NB4 (cell line): ENCODE results near the gene POLR3H.

Source experiments
- DNase-seq: peaks from one replicate; pipeline ENCODE4 v3.0.0; 2010; ENCODE audit warnings: low read depth
- H3K4me3 ChIP-seq: one replicate; pipeline ENCODE4 v1.5.1; 2011; ENCODE audit warnings: mild to moderate bottlenecking, low read depth, low read length, moderate library complexity
- MYC ChIP-seq: IDR thresholded peaks from 2 replicates; pipeline ENCODE4 v1.6.1; 2011; ENCODE audit warnings: low read depth, low read length
- POLR2A ChIP-seq: IDR thresholded peaks from 2 replicates; pipeline ENCODE4 v1.6.1; 2011; ENCODE audit warnings: mild to moderate bottlenecking; ENCODE audit not compliant: insufficient read length; ENCODE audit errors: extremely low read depth
- TF ChIP-seq, protein P1 (sequence below): IDR thresholded peaks from one replicate; pipeline ENCODE4 v1.5.1; 2012; ENCODE audit warnings: low read depth, low read length
- TF ChIP-seq, protein P2 (sequence below): IDR thresholded peaks from 2 replicates; pipeline ENCODE4 v1.6.1; 2011; ENCODE audit warnings: low read depth, low read length

The POLR3H gene

DNA sequence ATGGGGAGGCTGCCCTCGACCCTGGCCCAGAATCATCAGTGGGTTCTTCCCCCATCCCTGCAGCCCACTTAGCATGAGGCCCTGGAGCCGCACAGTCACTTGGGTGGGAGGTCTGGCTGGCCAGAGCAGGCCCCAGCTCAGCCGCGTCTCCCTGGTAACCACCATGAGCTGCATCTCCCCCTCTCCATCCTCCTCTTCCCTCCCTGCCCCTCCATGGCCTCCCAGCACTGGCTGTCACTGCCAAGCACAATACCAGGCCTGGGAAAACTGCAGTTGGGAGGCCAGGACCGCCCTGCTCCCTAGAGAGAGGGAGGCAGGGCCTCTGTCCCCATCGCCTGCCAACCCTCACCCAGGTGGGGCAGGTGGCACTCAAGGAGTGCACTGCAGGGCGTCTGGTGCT lies 24.5 kb upstream of the POLR3H start:
- TF ChIP-seq POLR2A (no peak), MYC (no peak)
- TF ChIP-seq, protein P1, sequence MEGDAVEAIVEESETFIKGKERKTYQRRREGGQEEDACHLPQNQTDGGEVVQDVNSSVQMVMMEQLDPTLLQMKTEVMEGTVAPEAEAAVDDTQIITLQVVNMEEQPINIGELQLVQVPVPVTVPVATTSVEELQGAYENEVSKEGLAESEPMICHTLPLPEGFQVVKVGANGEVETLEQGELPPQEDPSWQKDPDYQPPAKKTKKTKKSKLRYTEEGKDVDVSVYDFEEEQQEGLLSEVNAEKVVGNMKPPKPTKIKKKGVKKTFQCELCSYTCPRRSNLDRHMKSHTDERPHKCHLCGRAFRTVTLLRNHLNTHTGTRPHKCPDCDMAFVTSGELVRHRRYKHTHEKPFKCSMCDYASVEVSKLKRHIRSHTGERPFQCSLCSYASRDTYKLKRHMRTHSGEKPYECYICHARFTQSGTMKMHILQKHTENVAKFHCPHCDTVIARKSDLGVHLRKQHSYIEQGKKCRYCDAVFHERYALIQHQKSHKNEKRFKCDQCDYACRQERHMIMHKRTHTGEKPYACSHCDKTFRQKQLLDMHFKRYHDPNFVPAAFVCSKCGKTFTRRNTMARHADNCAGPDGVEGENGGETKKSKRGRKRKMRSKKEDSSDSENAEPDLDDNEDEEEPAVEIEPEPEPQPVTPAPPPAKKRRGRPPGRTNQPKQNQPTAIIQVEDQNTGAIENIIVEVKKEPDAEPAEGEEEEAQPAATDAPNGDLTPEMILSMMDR: no peak
- TF ChIP-seq, protein P2, sequence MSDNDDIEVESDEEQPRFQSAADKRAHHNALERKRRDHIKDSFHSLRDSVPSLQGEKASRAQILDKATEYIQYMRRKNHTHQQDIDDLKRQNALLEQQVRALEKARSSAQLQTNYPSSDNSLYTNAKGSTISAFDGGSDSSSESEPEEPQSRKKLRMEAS: no peak
- DNase-seq: no peak
- H3K4me3 ChIP-seq: no peak overlapping the region

DNA sequence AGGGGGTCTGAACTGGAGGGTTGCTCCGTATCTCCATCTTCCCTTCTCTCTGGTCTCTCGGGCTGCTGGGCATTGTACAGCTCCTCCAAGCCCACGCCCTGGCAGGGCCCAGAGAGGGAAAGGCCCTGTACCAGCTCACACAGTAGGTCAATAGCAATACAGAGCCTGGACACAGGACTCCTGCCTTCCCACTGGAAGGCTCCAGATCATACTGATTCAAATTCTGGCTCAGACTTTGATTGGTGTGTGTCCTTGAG lies 23.2 kb upstream of the POLR3H start:
- TF ChIP-seq POLR2A: no peak
- TF ChIP-seq, protein P2: no peak
- TF ChIP-seq, protein P1: no peak
- no peak for TF ChIP-seq MYC
- no peak for DNase-seq

DNA sequence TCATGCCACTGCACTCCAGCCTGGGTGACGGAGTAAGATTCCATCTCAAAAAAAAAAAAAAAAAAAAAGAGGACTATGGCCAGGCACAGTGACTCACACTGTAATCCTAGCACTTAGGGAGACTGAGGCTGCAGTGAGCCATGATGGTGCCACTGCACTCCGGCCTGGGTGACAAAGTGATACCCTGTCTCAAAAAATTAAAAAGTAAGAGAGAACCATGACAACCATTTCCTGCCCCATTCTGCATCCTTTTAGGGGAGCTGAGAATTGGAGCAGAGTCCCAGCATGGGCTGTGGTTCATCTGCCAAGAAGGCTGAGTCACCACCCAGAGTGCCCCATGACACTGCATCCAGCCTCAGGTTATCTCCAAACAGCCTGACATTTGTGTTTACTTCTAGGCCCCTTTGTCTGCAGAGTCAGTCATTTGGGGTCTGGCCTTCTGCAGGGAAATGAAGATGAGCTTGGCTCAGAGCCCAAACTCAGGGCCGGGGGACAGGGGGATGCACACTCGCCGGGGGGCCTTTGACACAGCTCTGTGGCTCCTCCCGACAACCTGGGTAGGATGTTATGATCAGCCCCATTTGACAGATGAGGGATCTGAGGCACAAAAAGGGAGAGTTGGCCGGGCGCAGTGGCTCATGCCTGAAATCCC lies 21.3 kb upstream of the POLR3H start:
- peak; percentile 59 for DNase-seq
- TF ChIP-seq, protein P2: no peak
- no peak for TF ChIP-seq MYC
- TF ChIP-seq, protein P1: no peak
- no peak for TF ChIP-seq POLR2A

More for the DNA sequence above, 23.2 kb upstream of the POLR3H start:
- H3K4me3 ChIP-seq: no peak overlapping the region

DNA sequence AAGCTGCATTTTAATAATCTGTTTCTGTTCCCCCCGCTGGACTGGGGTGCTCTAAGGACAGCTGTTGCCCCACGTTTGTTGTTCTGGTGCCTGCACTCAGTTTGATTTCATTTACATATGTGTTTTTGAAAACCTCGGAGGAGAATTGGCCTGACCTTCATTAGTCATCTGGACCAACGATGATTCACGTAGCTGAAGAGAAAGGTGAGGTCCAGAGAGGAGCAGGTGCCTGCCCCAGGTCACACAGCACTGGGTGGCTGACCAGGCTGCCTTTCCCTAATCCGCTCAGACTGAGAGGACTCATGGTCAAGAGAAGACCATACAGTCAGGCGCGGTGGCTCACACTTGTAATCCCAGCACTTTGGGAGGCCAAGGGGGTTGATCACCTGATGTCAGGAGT lies 20.3 kb upstream of the POLR3H start:
- no peak for TF ChIP-seq MYC
- TF ChIP-seq, protein P1: no peak
- TF ChIP-seq, protein P2: no peak
- DNase-seq: no peak
- H3K4me3 ChIP-seq: no peak overlapping the region

More for the DNA sequence above, 21.3 kb upstream of the POLR3H start:
- H3K4me3 ChIP-seq: no peak overlapping the region

DNA sequence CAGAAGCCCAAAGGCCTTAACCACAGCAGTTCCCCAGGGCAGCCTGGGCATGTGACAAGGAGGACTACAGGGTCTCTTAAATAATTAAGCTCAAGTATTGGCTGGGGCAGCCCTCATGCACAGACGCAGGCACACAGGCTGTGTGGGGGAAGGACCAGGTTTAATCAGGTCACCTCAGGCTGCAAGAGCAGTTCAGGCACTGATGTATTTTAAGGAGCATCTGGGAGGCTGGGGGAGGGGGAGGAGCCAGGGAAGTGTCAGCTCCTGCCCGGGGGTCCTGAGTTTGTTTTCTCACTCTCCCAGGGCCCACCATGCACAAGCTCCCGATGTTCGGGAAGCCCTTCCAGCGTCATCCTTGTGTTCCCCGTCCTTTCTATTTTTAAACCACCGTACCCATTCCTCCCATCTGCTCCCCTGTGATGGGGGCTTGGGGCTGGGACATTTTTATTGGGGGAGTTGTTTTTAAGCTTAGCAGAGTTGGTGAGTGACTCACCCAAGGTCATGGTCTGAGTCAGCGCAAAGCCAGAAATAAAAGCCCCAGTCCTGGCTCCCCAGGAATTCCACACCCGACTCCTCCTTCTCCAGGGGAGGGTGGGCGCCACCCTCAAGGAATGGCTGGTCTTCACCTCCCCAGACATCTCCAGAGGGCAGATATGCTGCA lies 18.9 kb upstream of the POLR3H start:
- peak; percentile 67 for DNase-seq
- no peak overlapping the region for H3K4me3 ChIP-seq
- TF ChIP-seq MYC (no peak), POLR2A (no peak)
- TF ChIP-seq, protein P2: no peak
- TF ChIP-seq, protein P1: no peak
